ENCODE data around the gene TMEM217. TPM values are rescaled to one million over a fixed set of nuclear protein-coding genes. Genes with fewer than 3 reads are reported as not detected.
A peak's percentile ranks its signal among the peaks of the same experiment; 100 is the strongest.
"Not testable (repeated sequence)": the region's sequence is repeated elsewhere in the genome, so short reads cannot be mapped to it uniquely, and the experiment has no call there.

Gene TMEM217
- total and polyA plus RNA-seq, 2 experiments from 2014 or later, result 0.87 to 2.1 TPM

DNA sequence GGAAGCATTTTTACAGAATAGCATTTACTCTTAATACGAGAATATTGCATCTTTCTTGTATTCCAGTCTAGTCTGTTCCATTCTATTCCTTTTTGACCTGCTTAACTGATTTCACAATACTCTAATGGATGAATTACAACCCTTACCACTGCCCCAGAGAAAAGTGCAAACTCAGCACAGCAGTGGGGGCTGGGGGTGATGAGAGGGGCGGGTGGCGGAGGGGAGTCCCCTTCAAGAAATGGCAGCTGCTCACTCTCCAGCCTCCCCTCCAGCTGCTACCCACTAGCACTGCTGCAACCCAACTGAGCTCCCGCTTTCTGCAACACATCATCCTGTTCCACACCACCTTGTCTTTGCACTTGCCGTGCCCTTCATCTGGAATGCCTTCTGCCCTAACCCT is 57.9 kb downstream of the TMEM217 start:
- H3K27ac ChIP-seq, result no peak overlapping the region
- no peaks in the 10 kb centered on the region for H3K36me3 ChIP-seq (replicated peaks; ENCODE audit: insufficient read depth, low read depth)
- H3K9me3 ChIP-seq (ENCODE audit: low read depth), result no peaks in the 10 kb centered on the region
- no peak for DNase-seq (ENCODE audit: low spot score)
- no peak overlapping the region for H3K4me2 ChIP-seq
- H2AFZ ChIP-seq, result no peak overlapping the region
- H4K20me1 ChIP-seq (ENCODE audit: insufficient read depth, poor library complexity, severe bottlenecking), result no peaks in the 10 kb centered on the region
- no peak overlapping the region for H3K4me3 ChIP-seq
- WGBS (ENCODE audit: low lambda C conversion rate, missing lambda C conversion rate), result 70% methylated on average over 5 of the region's 5 CpGs
- H3K4me1 ChIP-seq (ENCODE audit: insufficient read depth), result peaks cover 19% of the 10 kb centered on the region
- peaks cover 4% of the 10 kb centered on the region for H3K27me3 ChIP-seq
- H3K9me2 ChIP-seq (replicated peaks; ENCODE audit: insufficient read depth), result no peaks in the 10 kb centered on the region
- TF ChIP-seq EZH2 (IDR thresholded peaks at IDR 0.05; ENCODE audit: borderline replicate concordance) (no peak), EZH2phosphoT487 (IDR thresholded peaks at IDR 0.05; ENCODE audit: low read depth, severe bottlenecking, unreplicated experiment) (no peak)
- TF ChIP-seq, protein P1, sequence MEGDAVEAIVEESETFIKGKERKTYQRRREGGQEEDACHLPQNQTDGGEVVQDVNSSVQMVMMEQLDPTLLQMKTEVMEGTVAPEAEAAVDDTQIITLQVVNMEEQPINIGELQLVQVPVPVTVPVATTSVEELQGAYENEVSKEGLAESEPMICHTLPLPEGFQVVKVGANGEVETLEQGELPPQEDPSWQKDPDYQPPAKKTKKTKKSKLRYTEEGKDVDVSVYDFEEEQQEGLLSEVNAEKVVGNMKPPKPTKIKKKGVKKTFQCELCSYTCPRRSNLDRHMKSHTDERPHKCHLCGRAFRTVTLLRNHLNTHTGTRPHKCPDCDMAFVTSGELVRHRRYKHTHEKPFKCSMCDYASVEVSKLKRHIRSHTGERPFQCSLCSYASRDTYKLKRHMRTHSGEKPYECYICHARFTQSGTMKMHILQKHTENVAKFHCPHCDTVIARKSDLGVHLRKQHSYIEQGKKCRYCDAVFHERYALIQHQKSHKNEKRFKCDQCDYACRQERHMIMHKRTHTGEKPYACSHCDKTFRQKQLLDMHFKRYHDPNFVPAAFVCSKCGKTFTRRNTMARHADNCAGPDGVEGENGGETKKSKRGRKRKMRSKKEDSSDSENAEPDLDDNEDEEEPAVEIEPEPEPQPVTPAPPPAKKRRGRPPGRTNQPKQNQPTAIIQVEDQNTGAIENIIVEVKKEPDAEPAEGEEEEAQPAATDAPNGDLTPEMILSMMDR (IDR thresholded peaks at IDR 0.05; ENCODE audit: poor library complexity), result no peak
- H3K79me2 ChIP-seq, result no peaks in the 10 kb centered on the region

DNA sequence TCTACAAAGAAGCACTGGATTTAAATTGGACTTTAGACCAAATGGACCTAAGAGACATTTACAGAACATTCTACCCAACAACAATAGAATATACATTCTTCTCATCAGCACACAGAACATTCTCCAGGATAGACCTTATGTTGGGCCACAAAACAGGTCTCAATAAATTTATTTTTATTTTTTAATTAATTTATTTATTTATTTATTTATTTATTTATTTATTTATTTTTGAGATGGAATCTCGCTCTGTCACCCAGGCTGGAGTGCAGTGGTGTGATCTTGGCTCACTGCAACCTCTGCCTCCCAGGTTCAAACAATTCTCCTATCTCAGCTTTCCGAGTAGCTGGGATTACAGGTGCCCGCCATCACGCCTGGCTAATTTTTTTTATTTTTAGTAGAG is 61.5 kb downstream of the TMEM217 start:
- DNase-seq (ENCODE audit: low spot score); H3K4me1 ChIP-seq (ENCODE audit: insufficient read depth); H3K4me2 ChIP-seq; H2AFZ ChIP-seq; H3K9me3 ChIP-seq (ENCODE audit: low read depth); H3K4me3 ChIP-seq; H3K27ac ChIP-seq; H3K36me3 ChIP-seq (replicated peaks; ENCODE audit: insufficient read depth, low read depth); H3K9me2 ChIP-seq (replicated peaks; ENCODE audit: insufficient read depth); H3K27me3 ChIP-seq; H3K79me2 ChIP-seq; H4K20me1 ChIP-seq (ENCODE audit: insufficient read depth, poor library complexity, severe bottlenecking): not testable (repeated sequence)
- WGBS (ENCODE audit: low lambda C conversion rate, missing lambda C conversion rate), result 82% methylated on average over 4 of the region's 4 CpGs

DNA sequence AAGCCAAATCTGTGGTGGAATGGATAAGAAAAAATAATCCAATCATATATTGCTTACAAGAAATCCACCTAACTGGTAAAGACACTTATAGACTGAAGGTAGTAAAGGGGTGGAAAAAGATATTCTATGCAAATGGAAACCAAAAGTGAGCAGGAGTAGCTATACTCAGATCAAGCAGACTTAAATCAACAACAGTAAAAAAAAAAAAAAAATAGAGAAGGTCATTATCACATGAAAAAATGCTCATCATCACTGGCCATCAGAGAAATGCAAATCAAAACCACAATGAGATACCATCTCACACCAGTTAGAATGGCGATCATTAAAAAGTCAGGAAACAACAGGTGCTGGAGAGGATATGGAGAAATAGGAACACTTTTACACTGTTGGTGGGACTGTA is 63.1 kb downstream of the TMEM217 start:
- not testable (repeated sequence) for H3K27ac ChIP-seq; H2AFZ ChIP-seq; H4K20me1 ChIP-seq (ENCODE audit: insufficient read depth, poor library complexity, severe bottlenecking); H3K36me3 ChIP-seq (replicated peaks; ENCODE audit: insufficient read depth, low read depth); H3K27me3 ChIP-seq; H3K9me3 ChIP-seq (ENCODE audit: low read depth); H3K4me1 ChIP-seq (ENCODE audit: insufficient read depth); H3K79me2 ChIP-seq; H3K4me2 ChIP-seq; H3K4me3 ChIP-seq; H3K9me2 ChIP-seq (replicated peaks; ENCODE audit: insufficient read depth); DNase-seq (ENCODE audit: low spot score)
- WGBS (ENCODE audit: low lambda C conversion rate, missing lambda C conversion rate), result 75% methylated on average over 1 of the region's 1 CpG

DNA sequence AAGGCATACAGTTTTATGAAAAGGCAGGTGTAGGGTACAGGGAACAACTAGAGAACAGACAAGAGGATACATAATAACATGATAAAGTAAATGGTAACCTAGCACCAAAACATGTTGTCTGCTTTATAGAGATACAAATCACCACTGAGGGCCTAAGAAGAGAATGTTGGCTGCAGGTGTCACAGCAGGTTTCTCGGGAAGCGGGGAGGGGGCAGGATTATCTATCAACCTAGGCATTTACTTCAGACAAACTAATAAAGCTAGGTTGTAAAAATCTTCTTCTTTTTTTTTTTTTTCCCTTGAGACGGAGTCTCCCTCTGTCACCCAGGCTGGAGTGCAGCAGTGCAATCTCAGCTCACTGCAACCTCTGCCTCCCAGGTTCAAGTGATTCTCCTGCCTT is 65.3 kb downstream of the TMEM217 start:
- Histone ChIP-seq H2AFZ (no peak overlapping the region), H3K36me3 (replicated peaks; ENCODE audit: insufficient read depth, low read depth) (no peaks in the 10 kb centered on the region), H4K20me1 (ENCODE audit: insufficient read depth, poor library complexity, severe bottlenecking) (no peaks in the 10 kb centered on the region), H3K27me3 (no peaks in the 10 kb centered on the region), H3K4me3 (no peak overlapping the region), H3K4me1 (ENCODE audit: insufficient read depth) (peaks cover 8% of the 10 kb centered on the region), H3K9me3 (ENCODE audit: low read depth) (no peaks in the 10 kb centered on the region), H3K79me2 (no peaks in the 10 kb centered on the region), H3K9me2 (replicated peaks; ENCODE audit: insufficient read depth) (no peaks in the 10 kb centered on the region), H3K27ac (peak overlapping the region; percentile 41), H3K4me2 (no peak overlapping the region)
- no peak for DNase-seq (ENCODE audit: low spot score)
- WGBS (ENCODE audit: low lambda C conversion rate, missing lambda C conversion rate), result 50% methylated on average over 3 of the region's 3 CpGs
- TF ChIP-seq EZH2phosphoT487 (IDR thresholded peaks at IDR 0.05; ENCODE audit: low read depth, severe bottlenecking, unreplicated experiment) (no peak), EZH2 (IDR thresholded peaks at IDR 0.05; ENCODE audit: borderline replicate concordance) (no peak)
- TF ChIP-seq, protein P1 (IDR thresholded peaks at IDR 0.05; ENCODE audit: poor library complexity), result no peak

DNA sequence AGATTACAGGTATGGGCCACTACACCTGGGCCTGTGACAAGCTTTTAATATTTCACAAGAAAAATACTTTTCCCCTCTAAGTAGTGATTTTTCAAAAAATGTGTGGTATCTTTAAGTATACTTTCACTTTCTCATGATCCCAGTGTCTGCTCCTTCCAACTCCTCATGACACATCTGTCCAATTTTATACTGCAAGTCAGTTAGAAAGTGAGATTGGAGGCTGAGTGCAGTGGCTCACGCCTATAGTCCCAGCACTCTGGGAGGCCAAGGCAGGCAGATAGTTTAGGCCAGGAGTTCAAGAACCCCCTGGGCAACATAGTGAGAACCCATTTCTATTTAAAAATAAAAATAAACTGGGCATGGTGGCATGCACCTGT is 67.8 kb downstream of the TMEM217 start:
- no peaks in the 10 kb centered on the region for H3K9me2 ChIP-seq (replicated peaks; ENCODE audit: insufficient read depth)

More for the DNA sequence above, 67.8 kb downstream of the TMEM217 start:
- Histone ChIP-seq H3K4me3 (no peak overlapping the region), H2AFZ (no peak overlapping the region), H3K27me3 (no peaks in the 10 kb centered on the region), H3K27ac (no peak overlapping the region), H4K20me1 (ENCODE audit: insufficient read depth, poor library complexity, severe bottlenecking) (no peaks in the 10 kb centered on the region), H3K79me2 (no peaks in the 10 kb centered on the region), H3K4me2 (no peak overlapping the region), H3K9me3 (ENCODE audit: low read depth) (no peaks in the 10 kb centered on the region), H3K4me1 (ENCODE audit: insufficient read depth) (peaks cover 8% of the 10 kb centered on the region), H3K36me3 (replicated peaks; ENCODE audit: insufficient read depth, low read depth) (no peaks in the 10 kb centered on the region)
- 86% methylated on average over 1 of the region's 1 CpG for WGBS (ENCODE audit: low lambda C conversion rate, missing lambda C conversion rate)
- DNase-seq (ENCODE audit: low spot score), result no peak
- TF ChIP-seq, protein P1 (IDR thresholded peaks at IDR 0.05; ENCODE audit: poor library complexity), result no peak
- TF ChIP-seq EZH2phosphoT487 (IDR thresholded peaks at IDR 0.05; ENCODE audit: low read depth, severe bottlenecking, unreplicated experiment) (no peak), EZH2 (IDR thresholded peaks at IDR 0.05; ENCODE audit: borderline replicate concordance) (no peak)

Data from hepatocyte (in vitro differentiated cells).